Renal pelvis (tissue), 4 donors: Measurements from ENCODE around the gene ACSBG1. TPM values are rescaled to one million over a fixed set of nuclear protein-coding genes. Genes with fewer than 3 reads are reported as not detected.
"Not testable (repeated sequence)": the region's sequence is repeated elsewhere in the genome, so short reads cannot be mapped to it uniquely, and the experiment has no call there.

Experiments
- DNase-seq: peaks from one replicate; pipeline ENCODE4 v3.0.0-alpha.2; 2013
- polyA plus RNA-seq, 3 donors: library from polyadenylated mRNA; unstranded; fragments of 120-200 nt; gene quantifications; one replicate each; pipeline ENCODE4 v1.2.1, GENCODE V29; 2013; ENCODE audit not compliant: insufficient read length in 3 of 3

Gene ACSBG1
- polyA plus RNA-seq, 3 donors: 0.54 to 2.1 (median 1.3) TPM

DNA sequence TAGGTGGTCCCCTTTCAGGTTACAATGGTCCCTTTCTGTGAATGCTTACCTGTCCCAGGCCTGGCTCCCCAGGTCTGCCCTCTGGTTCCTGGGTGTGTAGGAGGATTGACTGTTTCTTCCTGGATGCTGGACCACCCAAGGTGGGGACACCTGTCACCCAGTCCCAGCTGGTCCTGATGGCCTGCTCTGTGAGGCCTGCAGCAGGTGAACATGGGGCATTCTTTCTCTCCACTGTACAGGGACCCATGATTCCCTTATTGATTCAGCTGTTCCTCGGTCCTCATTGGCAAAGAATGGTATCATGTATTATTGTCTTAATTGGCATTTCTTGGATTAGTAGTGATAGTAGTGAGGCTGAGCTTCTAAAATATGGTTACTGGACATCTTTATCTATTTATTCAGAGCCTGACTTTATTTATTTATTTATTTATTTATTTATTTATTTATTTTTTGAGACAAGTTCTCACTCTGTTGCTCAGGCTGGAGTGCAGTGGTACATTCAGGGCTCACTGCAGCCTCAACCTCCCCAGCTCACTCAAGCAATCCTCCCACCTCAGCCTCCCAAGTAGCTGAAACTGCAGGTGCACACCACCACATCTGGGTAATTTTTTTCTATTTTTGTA is 21.2 kb upstream of the ACSBG1 start:
- no peak for DNase-seq

DNA sequence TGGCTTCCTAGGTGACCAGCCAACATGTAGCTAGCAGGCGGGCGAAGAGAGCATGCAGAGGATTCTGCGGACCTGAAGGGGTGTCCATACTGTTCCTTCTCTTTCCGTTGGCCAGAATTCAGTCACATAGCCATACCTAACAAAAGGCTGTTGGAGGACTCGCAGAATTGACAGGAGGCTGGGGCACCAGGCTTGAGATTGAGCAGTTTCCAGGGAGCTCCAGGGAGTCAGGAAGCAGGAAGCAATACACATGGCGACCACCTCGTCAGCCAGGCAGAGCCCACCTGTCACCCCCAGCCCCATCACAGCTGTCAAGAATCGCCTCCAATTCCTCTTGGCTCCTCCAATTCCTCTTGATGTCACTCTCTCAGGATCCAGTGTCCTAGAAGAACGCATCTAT is 16.8 kb upstream of the ACSBG1 start:
- no peak for DNase-seq

DNA sequence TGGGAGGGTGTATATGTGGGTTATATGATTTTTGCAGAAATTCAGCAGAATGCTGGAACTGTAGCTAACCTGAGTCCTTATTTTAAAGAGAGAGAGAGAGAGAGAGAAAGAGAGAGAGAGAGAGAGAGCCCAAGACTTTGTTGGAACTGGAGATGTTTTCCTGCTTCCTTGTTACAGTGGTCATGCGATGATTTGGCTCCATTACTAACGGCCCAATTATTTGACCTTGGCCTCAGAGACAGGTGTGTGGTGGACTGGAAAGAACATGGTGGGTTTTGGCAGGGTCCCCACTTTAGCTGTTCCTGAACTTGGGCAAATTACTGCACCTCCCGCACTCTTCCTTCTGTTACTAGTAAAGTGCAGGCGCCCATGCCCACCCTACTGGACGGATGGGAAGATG is 14.8 kb upstream of the ACSBG1 start:
- DNase-seq: no peak

DNA sequence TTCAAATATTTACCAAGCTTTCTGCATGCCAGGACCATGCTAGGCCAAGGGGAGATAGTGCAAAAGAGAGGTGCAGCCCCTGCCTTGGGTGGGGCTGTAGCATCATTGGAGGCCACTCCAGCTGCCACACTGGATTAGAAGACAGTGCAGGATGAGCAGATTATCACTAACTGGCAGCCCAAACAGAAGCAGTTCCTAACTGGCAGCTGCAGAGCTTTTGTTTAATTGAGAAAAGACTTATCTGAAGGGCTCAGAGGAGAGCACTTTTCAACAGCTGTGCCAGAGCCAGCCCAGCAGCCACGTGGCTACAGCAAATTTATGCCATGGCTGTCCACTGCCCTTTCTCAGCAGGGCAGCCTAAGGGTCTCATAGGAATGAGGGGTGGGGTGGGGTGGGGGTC is 13.5 kb upstream of the ACSBG1 start:
- DNase-seq: no peak

DNA sequence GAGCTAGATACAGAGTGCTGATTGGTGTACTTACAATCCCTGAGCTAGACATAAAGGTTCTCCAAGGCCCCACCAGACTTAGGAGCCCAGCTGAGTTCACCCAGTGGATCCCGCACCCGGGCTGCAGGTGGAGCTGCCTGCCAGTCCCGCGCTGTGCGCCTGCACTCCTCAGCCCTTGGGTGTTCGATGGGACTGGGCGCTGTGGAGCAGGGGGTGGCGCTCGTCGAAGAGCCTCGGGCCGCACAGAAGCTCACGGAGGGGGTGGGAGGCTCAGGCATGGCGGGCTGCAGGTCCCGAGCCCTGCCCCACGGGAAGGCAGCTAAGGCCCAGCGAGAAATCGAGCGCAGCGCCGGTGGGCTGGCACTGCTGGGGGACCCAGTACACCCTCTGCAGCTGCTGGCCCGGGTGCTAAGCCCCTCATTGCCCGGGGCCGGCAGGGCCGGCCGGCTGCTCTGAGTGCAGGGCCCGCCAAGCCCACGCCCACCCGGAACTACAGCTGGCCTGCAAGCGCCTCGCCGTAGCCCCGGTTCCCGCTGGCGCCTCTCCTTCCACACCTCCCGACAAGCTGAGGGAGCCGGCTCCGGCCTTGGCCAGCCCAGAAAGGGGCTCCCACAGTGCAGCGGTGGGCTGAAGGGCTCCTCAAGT is 11.7 kb upstream of the ACSBG1 start:
- not testable (repeated sequence) for DNase-seq

DNA sequence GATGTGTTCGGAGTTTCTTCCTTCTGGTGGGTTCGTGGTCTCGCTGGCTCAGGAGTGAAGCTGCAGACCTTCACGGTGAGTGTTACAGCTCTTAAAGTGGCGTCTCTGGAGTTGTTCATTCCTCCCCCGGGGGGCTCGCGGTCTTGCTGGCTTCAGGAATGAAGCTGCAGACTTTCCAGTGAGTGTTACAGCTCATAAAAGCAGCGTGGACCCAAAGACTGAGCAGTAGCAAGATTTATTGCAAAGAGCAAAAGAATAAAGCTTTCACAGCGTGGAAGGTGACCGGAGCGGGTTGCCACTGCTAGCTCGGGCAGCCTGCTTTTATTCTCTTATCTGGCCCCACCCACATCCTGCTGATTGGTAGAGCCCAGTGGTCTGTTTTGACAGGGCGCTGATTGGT is 11.0 kb upstream of the ACSBG1 start:
- DNase-seq: not testable (repeated sequence)

DNA sequence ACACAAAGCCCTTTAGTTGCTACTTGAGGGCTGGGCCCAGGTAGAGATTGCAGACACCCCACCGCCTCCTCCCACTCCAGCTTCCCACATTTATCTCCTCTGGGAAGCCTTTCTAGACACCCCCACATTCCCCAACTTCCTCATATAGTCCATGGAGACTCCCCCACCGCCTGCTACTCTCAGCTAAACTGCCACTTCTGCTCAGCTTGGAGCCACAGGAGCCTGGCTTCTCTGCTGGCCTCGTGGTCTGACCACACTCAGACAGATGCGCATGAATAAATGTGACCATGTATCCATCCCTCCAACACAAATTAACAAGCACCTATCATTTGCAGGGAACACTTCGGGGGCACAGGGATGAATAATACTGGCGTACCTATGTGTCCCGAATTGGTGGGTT is 10.5 kb upstream of the ACSBG1 start:
- DNase-seq: no peak

DNA sequence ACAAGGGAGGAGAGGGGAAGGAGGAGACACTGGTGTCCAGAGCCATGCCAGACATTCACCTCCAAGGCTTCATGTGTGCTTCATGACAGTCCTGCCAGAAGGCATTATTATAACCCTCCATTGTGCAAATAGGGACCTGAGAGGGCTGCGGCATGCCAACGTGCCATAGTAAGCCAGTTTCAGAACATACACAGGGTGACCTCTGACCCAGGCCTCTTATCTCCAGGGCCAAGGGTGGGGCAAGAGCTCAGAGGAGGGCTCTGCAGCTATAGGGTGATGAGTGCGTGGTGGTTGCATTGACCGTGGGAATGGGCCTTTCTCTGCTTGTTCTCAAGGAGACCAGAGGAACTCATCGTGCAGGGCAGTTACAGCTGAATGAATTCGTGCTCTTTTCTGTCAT is 9.7 kb upstream of the ACSBG1 start:
- DNase-seq: no peak

DNA sequence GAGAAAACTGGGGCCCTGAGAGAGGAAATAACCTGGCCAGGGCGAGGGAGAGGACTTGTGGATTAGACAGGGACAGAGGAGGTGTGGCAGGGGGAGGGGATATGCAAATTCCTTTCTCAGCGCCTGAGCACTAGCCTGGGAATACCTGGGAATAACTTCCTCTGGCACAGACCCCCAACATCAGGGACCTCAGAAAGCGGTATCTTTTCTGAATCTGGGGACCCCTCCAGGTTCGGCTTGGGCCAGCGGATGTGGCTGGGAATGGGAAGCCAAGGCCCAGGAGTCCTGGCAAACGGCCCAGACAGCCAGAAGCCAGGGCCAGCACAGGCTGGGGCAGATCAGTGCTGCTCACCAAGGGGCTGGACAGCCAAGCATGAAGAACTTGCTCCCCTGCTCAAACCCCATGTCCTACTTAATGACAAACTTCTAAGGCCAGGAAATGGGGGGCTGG is 9.2 kb upstream of the ACSBG1 start:
- DNase-seq: peak; percentile 26

DNA sequence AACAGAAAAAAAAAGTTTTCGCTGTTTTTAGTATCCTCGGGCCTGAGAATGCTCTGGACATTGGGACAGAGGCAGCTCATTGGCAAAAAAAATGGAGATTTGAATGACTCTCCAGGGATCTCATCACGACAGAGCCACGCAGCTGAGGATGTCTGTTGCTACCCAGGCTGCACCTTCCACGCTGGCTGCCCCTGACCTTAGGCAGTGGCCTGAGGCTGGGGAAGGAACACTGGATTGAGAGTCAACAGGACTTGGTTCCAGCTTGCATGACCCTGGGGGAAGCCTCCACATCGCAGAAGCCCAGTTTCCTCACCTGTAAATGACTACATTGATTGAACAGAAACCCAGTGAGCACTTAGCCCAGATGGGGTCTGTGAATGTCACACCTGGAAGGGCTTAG is 8.7 kb upstream of the ACSBG1 start:
- DNase-seq: no peak

DNA sequence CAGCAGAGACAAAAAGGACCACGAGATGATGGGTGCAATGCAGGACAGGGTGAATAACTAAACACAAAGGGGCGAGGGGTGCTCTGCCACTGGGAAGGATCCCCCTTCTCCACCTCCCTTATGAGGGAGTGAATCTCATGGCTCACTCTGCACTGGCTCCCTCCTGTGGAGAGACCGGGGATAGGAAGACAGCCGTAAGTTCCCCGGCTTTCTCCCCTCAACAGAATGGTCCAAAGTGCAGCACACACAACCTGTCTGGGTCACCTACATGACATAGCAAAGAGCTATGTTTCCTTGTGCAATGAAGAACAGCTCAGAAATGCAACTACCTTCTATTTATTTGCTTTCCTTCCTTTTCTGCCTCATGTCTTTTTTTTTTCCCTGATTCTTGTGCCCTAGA is 7.8 kb upstream of the ACSBG1 start:
- DNase-seq: no peak

DNA sequence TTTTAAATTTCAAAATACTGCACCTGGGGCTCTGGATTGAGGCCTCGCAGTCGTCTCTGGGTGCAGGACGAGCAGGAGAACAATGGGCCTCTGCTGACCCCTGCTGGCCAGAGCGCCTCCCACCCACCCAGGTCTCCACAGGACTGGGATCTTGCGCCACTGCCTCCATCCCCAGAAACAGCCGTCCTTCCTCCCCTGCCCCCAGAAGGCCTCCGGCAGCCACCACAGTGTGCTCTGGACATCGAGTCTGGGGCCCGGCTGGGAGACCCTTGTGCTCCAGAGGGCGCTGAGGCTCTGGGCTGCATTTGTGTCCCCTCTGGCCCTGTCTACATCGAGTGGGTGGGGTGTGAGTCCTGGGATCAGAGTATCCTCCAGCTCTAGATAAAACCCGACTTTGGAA is 6.7 kb upstream of the ACSBG1 start:
- peak; percentile 71 for DNase-seq

DNA sequence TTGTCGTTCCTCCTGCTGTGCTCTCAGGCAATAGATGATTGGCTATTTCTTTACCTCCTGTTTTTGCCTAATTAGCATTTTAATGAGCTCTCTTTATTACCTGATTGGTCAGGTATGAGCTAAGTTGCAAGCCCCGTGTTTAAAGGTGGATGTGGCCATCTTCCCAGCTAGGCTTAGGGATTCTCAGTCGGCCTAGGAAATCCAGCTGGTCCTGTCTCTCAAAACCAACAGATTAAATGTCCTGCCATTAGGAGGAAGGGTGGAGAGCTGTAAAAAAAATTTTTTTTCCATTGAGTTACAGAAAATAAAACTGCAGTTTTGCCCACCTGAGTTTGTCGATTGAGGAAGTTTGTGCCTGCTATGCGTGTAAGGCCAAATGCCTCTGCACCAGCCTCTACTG is 5.4 kb upstream of the ACSBG1 start:
- DNase-seq: no peak

DNA sequence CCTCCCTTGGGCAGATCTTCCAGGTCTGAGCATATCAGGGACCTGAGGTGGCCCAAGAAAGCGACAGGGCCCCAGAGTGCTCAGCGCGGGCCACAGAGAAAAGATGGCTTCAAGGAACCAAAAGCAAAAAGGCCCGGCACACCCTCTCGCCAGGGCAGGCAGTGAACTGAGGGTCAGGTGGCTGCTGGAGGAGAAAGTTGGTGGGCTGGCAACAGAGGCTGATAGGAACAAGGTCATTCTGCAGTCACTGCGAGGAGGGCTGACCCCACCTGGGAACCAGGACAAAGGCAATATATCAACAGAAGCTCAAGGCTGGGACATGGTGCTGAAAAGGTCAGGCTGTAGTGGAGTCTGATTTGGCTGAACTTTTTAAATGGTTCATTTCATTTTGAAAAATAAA is 2.8 kb upstream of the ACSBG1 start:
- DNase-seq: no peak

DNA sequence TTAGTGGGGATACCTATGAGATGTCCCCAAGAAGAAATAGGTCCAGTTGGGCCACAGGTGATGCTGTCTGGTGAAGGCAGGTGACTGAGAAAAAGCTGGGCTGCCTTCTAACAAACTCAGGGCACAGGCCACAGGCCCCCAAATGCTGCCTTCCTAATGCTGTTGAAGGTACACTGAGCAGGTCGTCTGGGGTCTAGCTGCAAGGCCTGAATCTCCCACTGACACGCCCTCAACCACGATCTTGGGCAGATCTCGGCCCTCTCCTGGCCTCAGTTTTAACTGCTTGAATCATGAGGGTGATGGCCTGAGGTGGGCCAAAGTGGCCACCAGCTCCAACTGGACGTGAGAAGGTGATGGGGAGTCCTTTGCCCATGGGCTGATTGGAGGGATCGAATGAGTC is 2.1 kb upstream of the ACSBG1 start:
- DNase-seq: no peak

DNA sequence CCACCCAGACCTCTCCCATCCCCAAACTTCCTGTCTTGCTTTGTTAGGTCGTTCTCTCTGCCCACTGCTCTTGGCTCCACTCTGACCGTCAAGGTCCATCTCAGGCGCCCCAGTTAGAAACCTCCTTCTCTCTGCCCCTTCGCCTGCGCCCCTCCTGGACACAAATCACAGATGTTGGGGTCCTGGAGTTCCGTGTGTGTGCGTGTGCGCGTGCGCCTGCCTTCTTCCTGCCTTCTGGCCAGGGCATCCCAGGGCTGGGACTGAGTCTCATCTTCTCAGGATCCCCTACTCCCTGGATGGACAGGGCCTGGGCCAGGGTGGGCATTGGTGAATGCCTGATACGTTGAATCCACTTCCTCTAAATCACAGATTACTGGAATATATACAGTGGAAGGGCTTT is 869 bp downstream of the ACSBG1 start:
- DNase-seq: no peak

DNA sequence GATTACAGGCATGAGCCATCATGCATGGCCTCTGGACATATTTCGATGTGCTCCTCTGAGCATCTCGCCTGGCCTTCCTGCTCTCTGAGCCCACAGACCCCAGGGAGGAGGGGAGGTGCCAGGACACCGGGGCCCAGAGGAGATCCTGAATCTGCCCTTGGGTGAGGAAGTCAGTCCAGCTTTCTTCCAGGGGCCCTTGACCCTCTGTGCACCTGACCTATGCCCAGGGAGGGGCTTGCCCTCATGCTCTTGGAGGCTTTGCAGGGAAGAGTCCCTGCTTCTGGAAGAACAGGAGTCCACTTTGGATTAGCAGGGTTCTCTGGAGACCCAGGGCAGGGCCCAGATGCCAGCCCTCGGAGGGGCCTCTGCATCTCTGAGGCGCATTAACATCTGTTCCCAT is 1.4 kb downstream of the ACSBG1 start:
- no peak for DNase-seq

DNA sequence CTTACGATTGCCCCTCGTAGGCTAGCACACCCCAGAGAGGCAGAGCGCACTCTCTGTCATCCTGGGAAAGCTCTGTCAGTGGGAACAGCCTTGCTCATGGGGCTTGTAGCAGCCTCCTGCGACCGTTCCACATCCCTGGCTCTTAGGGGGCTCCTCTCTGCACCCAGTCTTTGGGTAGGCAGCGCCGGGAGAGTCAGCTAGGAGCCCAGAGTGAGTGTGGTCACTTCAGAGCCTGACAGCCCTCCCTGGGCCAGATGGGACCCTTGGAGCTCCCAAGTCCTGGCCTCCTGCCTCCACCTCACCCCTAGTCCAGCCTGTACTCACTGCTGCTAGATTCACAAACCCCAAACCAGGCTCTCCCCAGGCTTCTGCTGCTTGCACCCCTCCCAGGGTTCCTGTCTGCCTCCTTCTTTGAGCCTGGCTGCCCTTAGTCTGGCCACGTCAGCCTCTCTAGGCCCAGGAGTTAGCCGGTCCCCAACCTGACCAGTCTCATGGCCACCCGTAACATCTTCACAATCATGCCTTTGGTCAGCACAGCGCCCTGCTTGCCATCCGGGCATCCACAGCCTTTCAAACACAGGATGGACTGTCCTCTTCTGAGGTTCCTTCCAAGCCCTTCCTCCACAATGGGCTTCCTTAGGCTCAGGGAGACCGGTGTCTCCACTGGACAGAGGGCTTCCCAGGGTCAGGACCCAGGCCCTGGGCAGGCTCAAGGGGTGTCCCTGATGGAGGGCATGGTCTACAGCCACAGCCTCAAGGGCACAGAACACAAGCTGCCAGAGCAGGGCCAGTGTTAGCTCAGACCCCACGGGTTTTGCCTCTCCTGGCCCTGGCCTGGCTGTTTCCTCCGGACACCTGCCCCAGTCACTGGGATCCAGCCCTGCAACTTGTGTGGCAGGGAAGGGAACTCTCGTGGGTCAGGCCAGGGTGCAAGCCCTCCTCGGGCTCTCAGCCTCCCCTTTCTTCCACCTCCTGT is 4.6 kb downstream of the ACSBG1 start:
- DNase-seq: no peak

DNA sequence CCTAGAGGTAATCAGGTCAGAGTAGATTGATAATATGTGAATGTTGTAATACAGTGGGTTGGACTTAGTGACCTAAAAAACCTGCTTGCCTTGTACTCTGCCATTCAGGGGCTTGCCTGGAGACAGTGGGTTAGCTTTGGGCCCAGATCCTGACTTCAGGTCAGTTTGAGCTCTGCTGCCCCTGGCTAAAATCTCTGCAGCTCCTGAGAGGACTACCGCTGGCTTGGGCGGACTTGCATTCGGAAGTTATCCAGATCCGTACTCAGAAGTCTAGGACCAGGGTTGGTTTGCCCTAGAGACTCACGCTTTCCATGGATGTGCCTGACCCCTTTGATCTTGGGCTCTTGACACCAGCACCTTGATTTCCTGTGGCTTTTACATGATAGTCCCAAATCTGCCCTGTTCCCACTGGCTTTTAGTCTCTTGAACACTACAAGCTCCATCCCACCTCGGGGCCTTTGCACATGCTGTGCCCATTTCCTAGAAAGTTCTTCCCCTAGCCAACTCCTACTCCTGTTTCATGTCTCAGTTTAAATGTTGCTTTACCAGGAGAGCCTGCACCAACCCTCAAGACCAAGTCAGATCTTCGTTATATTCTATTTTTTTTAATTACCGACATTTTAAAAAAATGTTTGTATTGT is 5.9 kb downstream of the ACSBG1 start:
- no peak for DNase-seq

DNA sequence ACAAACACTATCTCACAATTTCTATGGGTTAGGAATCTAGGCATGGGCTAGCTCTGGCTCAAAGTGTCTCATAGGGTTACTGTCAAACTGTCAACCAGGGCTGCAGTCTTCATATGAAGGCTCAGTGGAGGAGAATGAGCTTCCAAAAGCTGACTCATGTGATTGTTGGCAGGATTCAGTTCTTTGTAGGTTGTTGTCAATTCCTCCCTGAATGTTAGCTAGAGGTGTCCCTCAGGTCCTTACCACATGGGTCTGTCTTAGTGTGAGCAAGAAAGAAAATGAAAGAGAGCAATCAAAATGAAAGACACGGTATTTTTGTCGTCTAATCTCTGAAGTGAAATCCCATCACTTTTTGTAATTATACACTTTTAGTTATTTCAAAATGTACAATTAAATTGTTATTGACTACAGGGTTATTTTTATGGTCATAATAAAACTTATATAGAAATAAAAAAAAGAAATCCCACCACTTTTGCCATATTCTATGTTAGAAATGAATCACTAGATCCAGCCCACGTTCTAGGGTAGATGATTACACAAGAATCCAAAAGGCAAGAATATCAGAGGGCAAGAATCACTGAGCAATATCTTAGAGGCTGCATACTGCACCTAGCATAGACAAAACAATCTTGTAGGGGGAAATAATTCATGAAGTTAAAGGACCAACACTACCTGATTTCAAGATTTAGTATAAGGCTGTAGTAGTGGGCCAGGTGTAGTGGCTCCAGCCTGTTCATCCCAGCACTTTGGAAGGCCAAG is 8.4 kb downstream of the ACSBG1 start:
- DNase-seq: no peak

DNA sequence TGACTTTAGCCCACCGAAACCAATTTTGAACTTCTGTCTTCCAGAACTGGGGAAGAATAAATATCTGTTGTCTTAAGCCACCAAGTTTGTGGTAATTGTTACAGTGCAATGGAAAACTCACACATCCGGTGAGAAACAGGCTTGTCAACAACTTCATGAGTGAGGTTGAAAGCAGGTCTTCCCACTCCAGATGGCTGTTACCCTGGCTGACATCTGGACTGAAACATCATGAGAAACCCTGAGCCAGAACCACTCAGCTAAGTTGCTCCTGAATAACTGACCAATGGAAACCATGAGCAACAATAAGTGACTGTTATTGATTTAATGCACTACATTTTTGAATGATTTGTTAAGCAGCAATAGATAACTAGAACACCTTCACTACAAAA is 10.3 kb downstream of the ACSBG1 start:
- no peak for DNase-seq
